Testis (tissue), 2 donors: Measurements from ENCODE around the gene DRC3.
"Not testable (repeated sequence)": the region's sequence is repeated elsewhere in the genome, so short reads cannot be mapped to it uniquely, and the experiment has no call there.

Experiments
- CTCF ChIP-seq, 3 experiments: fragments of 450-650 bp in 2 of 3; fragments of 200-600 bp in 1 of 3; sonication (generic) in 1 of 3; IDR thresholded peaks; one replicate each; pipeline ENCODE4 v1.5.1; 2016 to 2019; ENCODE audit warnings: antibody characterized with exemption in 3 of 3, mild to moderate bottlenecking in 2 of 3, moderate library complexity in 1 of 3
- POLR2A ChIP-seq: fragments of 450-650 bp; IDR thresholded peaks from one replicate; pipeline ENCODE4 v1.6.1; 2017; ENCODE audit warnings: antibody characterized with exemption, mild to moderate bottlenecking, moderate library complexity

- TF ChIP-seq CTCF (IDR thresholded peaks at IDR 0.05); POLR2A: not testable (repeated sequence)
Measured at GRCh38 chr17:17955790-17956341, 16.8 kb upstream of the DRC3 start.
